Activated CD8-positive, alpha-beta memory T cell treated with anti-CD3 and anti-CD28 coated beads, Interleukin-2, amount 50 U/mL, for 4 hours (primary cell): ENCODE measurements around the gene AP5S1.
"Not testable (repeated sequence)": the region's sequence is repeated elsewhere in the genome, so short reads cannot be mapped to it uniquely, and the experiment has no call there.

Experiments used
- DNase-seq: peaks from one replicate; pipeline ENCODE4 v3.0.0-alpha.2; 2020

Gene AP5S1

GRCh38 chr20:3820048-3820900, at the start of gene AP5S1:
Gene AP5S1, plus strand, starts transcription at chr20:3820547. Its CDS starts 1,571 bp downstream, at chr20:3822118.
- DNase-seq: peak; percentile 90

DNA sequence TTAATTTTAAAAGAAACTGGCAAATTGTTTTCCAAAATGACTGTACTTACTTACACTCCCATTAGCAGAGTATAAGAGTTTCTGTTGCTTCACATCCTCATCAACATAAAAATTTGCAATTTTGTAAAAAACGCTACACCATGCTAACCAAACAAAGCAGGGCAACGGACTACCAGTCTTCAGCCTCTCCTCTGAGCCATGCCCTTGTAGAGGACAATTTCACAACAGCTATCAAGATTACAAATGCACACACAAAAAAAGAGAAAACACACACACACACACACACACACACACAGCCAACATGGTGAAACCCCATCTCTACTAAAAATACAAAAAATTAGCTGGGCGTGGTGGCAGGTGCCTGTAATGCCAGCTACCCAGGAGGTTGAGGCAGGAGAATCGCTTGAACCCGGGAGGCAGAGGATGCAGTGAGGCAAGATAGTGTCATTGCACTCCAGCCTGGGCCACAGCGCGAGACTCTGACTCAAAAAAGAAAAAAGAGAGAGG, 48.7 kb upstream of the AP5S1 start:
- no peak for DNase-seq

DNA sequence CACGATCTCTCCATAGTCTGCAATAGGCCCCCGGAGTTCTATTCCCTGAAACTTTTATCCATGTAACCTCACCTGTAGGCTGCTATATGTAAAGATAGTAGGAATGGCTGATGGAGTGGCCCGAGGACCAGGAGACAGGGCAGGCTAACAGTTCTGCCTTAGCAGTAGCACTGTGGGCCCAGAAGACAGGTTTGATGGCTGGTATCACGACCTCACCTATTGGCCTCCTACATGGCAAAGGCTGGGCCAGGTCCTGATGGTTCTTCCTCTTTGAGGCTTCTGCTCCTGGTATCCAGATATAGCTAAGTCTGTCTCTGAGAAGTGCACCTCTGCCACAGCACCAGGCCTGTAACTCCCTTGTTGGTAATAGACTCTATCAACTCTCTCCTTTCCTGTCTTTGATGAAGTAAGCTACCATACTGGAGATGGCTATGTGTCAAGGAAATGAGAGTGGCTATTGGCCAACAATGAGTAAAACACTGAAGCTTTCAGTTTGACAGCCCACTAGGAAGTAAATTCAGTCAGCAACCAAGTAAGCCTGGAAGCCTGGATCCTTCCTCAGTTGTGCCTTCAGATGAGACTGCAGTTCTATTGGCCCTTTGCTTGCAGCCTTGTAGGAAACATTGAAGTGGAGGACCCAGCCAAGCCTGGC, 44.8 kb upstream of the AP5S1 start:
- DNase-seq: no peak

DNA sequence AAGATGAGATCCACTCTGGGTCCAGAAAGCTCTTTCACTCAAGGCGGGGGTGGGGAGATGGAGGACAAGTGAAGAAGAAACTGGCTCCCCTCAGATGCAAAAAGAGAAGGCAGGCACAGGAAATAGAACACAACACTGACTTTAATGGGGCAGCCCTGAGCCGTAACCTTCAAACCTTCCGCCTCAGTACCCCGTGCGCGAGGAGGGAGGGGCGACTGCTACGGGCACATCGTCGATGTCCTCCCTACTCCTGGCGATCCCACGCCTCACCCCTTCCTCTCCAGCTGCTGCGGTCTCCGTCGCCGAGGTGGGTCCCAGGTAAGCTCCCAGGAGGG, 43.0 kb upstream of the AP5S1 start:
- no peak for DNase-seq

DNA sequence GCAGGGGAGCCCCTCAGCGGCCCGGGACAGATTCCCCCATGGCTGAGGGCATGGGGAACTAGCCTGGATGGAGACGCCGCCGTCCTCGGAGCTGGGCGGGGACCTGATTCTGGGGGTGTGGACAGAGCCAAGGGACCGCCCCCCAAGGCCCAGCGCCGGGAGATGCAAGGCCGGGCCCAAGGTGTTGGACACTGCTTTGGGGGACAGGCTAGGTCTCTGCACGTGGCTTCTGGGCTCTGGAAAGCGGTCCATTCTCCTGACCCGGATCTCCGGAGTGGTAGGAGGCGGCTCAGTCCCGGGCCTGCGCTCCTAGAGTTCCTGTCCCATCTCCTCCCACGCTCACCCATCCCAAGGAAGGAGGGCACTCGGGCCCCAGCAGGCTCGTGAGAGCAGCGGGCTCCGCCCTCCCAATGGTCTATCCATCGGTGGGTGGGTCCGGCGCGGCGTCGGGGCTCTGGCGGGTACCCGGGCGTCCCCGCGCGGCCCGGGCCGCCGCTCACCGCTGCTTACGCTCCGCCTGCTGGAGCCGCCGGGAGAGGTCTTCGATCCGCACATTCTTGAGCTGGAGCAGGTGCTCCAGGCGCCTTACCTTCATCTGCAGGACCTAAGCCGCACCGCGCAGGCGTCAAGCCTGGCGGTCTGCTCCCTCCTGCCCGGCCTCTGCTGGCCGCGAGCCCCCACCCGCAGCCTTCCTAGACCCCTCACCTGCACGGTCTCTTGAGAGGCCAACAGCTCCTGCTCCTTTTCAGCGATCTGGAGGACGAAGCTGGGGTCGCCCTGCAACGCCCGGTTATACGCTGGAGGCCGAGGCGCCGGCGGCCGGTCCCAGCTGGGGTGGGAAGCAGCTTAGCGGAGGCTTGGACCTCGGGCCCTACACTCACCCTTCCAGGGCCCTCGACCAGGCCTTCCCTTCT, 42.4 kb upstream of the AP5S1 start:
- DNase-seq: peak; percentile 52

DNA sequence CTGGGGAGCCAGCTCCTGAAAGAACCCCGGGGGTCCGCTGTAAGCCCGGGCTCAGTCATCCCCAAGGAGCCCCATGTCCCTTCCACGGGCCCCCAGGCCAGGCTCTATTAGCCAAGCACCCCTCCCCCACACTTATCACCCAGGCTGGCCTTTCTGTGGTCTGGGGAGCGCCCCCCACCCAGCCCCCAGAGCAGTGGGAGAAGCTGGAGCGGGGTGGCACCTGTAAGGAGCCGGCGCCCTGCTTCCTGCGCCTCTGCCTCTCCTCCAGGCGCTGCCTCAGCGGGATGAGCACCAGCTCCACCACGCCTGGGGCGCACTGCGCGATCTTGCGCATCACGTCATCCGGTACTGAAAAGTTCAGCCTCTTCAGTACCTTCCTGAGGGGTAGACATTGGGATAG, 41.4 kb upstream of the AP5S1 start:
- DNase-seq: no peak

DNA sequence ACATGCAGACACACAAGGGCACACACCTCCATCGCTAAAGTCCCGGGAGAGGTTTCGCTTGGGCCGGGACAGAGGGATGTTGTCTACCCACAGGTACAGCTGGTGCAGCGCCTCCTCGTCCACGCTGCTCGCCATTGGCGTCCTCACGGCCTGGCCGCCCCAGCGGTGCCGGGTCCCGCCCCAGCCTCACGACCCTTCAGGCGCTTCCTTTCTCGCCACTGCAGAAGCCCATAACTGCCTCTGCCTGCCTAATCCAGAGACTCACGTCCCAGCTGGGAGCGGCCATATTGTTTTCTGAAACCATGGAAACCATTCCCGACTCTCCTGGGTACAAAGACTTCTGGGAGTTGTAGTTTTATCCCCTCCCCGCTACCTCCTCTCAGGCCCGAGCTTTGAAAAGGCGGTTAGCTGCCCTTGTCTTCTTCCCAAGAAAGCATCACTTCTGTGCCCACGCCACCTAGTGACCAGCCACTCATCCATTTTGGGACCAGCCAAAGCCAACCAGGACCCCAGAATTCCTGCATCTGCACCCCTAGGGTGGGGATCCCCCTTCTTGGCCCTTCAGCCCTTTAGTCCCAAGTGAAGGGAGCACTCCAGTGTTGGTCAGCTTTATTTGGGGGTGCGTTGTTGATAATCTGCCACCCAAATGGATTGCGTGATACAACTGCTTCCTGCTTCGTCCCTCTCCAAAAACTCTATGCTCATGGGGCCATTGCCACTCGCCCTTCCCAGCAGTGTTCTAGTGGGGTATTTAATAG, 39.0 kb upstream of the AP5S1 start, which contains the start of gene SPEF1:
Gene SPEF1 (minus strand): TSS at position 296 of the 758 bp plus-strand sequence. CDS start 161 bp downstream, at position 135.
- no peak for DNase-seq

GRCh38 chr20:3782597-3782996, 37.8 kb upstream of the AP5S1 start:
- no peak for DNase-seq

GRCh38 chr20:3783068-3783489, 37.3 kb upstream of the AP5S1 start:
- no peak for DNase-seq

- DNase-seq: no peak
Measured at GRCh38 chr20:3783511-3784195, 36.7 kb upstream of the AP5S1 start.

GRCh38 chr20:3784216-3784853, 36.0 kb upstream of the AP5S1 start:
- no peak for DNase-seq

DNA sequence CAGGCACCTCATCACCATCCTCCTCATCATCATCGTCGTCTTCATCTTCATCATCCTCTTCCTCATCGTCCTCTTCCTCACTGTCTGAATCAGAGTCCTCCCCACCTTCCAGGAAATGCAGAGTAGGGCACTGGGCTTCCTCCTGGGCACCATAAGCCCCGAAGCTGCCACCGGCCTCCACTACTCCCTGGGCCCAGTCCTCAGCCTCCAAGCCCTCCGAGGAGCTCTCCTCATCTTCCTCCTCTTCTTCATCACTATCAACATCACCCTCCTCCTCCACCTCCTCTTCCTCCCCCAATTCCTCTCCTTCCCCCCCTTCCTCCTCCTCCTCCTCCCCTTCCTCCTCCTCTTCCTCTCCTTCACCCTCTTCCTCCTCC, 35.5 kb upstream of the AP5S1 start:
- no peak for DNase-seq

- no peak for DNase-seq
Measured at GRCh38 chr20:3785240-3786125, 34.9 kb upstream of the AP5S1 start.

- no peak for DNase-seq
Measured at GRCh38 chr20:3786126-3786484, 34.2 kb upstream of the AP5S1 start.

GRCh38 chr20:3786665-3787323, 33.6 kb upstream of the AP5S1 start, which contains the start of gene CENPB:
Gene CENPB, minus strand, starts transcription at chr20:3786740. Its CDS starts 257 bp downstream, at chr20:3786483.
- DNase-seq: peak; percentile 91

GRCh38 chr20:3787324-3788014, 32.9 kb upstream of the AP5S1 start:
- DNase-seq: no peak

DNA sequence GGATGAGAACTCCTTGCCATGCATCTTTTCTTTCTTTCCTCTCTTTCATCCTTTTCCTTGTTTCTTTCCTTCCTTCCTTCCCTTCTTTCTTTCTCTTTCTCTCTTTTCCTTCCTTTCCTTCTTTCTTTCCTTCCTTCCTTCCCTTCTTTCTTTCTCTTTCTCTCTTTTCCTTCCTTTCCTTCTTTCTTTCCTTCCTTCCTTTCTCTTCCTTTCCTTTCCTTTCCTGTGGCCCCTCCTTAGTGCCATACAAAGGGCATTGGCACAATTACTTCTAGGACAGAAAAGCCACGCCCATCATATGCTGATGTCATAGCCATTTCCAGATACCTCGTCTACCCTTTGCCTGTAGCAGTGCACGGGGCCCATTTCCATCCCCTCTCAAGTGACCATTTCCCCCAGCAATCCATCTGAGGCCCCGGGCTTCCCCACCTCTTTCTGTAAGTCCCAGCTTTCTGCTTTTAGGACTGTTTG, 31.6 kb upstream of the AP5S1 start:
- DNase-seq: no peak

- not testable (repeated sequence) for DNase-seq
Measured at GRCh38 chr20:3789201-3789600, 31.1 kb upstream of the AP5S1 start.

DNA sequence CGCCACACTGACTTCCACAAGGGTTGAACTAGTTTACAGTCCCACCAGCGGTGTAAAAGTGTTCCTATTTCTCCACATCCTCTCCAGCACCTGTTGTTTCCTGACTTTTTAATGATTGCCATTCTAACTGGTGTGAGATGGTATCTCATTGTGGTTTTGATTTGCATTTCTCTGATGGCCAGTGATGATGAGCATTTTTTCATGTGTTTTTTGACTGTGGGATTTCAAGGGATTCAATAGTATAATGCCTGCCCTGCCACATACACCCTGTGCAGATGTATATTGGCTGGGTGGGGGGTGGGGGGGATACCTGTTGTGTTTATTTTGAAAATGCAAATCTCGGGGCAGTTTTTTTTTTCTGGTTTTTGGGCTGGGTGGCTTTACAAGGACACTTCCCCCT, 26.2 kb upstream of the AP5S1 start:
- not testable (repeated sequence) for DNase-seq
